PC-3 (cell line): Measurements from ENCODE around the gene KLHL36.

ENCODE experiments used
- CTCF ChIP-seq: fragments of 300-600 bp; sonication (generic); conservative IDR thresholded peaks from 2 replicates; pipeline ENCODE4 v1.5.1; 2017; ENCODE audit warnings: antibody characterized with exemption, low read depth, mild to moderate bottlenecking, low read length
- EZH2 ChIP-seq: fragments of 300-600 bp; sonication (generic); IDR thresholded peaks from one replicate; pipeline ENCODE4 v1.6.1; 2017; ENCODE audit warnings: antibody characterized with exemption, mild to moderate bottlenecking, low read length; ENCODE audit not compliant: unreplicated experiment

DNA sequence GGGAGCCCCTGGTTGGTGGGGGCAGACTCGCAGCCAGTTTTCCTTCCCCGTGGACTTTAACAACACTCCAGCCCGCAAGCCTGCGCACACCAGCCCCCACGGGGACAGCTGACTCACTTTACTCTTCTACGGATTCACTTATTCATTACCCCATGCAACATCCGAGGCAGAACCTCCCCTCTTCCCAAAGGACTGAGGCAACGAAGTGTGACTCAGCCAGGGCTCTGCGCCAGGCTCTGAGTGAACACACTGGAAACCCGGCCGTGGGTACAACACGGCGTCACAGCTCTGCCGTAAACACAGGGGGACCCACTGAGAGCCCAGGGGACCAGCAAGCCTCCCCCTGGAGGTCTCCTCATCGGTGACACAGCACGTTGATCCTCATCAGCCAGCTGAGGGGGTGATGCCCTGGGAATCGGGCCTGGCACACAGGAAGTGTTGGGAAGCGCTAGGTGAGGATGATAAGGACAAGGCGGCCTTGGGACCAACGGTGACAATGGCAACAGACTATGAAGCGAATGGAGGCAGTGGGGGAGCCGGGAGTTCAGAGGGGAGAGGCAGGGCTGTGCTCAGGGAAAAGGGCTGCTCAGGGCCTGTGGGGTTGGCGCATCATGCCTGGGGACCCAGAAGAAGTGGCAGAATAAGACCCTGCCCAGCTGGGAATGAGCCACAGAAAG lies 45.0 kb upstream of the KLHL36 start:
- TF ChIP-seq EZH2 = no peak
- no peak for TF ChIP-seq CTCF
